SH-SY5Y (cell line): Measurements from ENCODE around the gene PAQR5.

Experiments used
- GATA2 ChIP-seq: IDR thresholded peaks from 2 replicates; pipeline ENCODE4 v1.6.1; 2011; ENCODE audit warnings: mild to moderate bottlenecking, low read depth, low read length
- GATA3 ChIP-seq: IDR thresholded peaks from 2 replicates; pipeline ENCODE4 v1.6.1; 2011; ENCODE audit warnings: low read depth, mild to moderate bottlenecking, low read length, moderate library complexity

- TF ChIP-seq GATA2 = no peak
- TF ChIP-seq GATA3 = no peak
Observed at GRCh38 chr15:69393831-69394491, 95.2 kb downstream of the PAQR5 start.
